ENCODE measurements around the gene CAB39. TPM values are rescaled to one million over a fixed set of nuclear protein-coding genes. Genes with fewer than 3 reads are reported as not detected.

CAB39 gene
- total and polyA plus RNA-seq, 11 donors, result 28.6 to 99.2 (median 84.2) TPM

GRCh38 chr2:230850358-230850658 is 137.7 kb downstream of the CAB39 start:
- TF ChIP-seq POLR2A (IDR thresholded peaks at IDR 0.05) (no peak), CTCF (IDR thresholded peaks at IDR 0.05) (peak in 2 of 12 donors; percentile 2 to 3)
- no peak for ATAC-seq
- Histone ChIP-seq H3K27me3 (peaks cover 0 to 46% (median 15%) of the 10 kb centered on the region in 9 donors), H3K4me1 (peaks cover 0 to 9% (median 0%) of the 10 kb centered on the region in 12 donors), H3K9me3 (peaks cover 0 to 9% (median 0%) of the 10 kb centered on the region in 12 donors), H3K36me3 (no peaks in the 10 kb centered on the region), H3K27ac (no peak overlapping the region), H3K4me3 (no peak overlapping the region)
- no peak for DNase-seq
- intact Hi-C loops (cut with DNase I), result no loop called here
- 61 to 63% (median 62%) methylated on average over 7 of the region's 7 CpGs for WGBS, 4 donors

- Histone ChIP-seq H3K4me3 (no peak overlapping the region), H3K9me3 (peaks cover 0 to 5% (median 0%) of the 10 kb centered on the region in 12 donors), H3K36me3 (no peaks in the 10 kb centered on the region), H3K27ac (no peak overlapping the region), H3K27me3 (peaks cover 0 to 55% (median 15%) of the 10 kb centered on the region in 9 donors), H3K4me1 (peaks cover 0 to 9% (median 0%) of the 10 kb centered on the region in 12 donors)
- ATAC-seq, result no peak
- TF ChIP-seq POLR2A (IDR thresholded peaks at IDR 0.05) (no peak), CTCF (IDR thresholded peaks at IDR 0.05) (no peak)
- WGBS, 4 donors, result 75 to 83% (median 80%) methylated on average over 4 of the region's 4 CpGs
- DNase-seq, result no peak
- intact Hi-C loops (cut with DNase I), result no loop called here
Measured at GRCh38 chr2:230852113-230852512, 139.5 kb downstream of the CAB39 start.

DNA sequence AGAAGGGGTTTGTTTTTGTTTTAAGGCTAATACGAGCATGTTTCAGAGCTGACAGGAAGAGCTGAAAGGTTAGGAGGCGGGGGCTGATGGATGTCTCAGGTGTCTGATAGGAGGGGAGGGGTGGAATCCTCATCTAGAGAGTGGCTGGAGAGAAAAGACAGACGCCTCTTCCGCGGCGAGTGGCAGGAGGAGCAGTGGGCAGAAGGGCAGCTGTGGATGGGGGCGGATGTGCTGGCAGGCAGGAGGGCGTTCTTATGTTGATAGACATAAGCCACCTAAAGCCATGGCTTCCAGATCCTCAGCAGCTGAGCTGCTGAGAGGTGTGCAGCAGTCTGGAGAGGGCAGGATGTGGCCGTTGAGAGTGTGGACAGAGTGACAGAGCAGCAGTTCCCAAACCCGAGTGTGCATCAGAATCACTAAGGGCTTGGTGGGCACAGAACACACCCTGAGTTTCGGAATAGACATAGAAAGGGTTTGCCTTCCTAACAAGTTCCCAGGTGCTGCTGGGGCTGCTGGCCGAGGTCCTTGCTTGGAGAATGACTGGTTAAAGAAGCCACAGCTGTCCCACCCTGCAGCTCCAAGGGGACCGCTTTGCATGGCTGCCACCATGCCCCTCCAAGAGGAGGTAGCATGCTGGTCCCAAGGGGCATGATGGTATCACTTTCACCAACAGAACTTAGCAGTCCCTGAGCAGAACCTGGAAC is 149.1 kb downstream of the CAB39 start:
- intact Hi-C loops (cut with DNase I), result no loop called here
- ATAC-seq, result no peak
- TF ChIP-seq POLR2A (IDR thresholded peaks at IDR 0.05) (no peak), CTCF (IDR thresholded peaks at IDR 0.05) (no peak)
- H3K9me3 ChIP-seq, result no peaks in the 10 kb centered on the region
- WGBS, 4 donors, result 30 to 35% (median 33%) methylated on average over 13 of the region's 13 CpGs
- H3K4me1 ChIP-seq, result peaks cover 0 to 24% (median 8%) of the 10 kb centered on the region in 12 donors
- no peaks in the 10 kb centered on the region for H3K36me3 ChIP-seq
- H3K4me3 ChIP-seq, result no peak overlapping the region
- H3K27ac ChIP-seq, result no peak overlapping the region
- H3K27me3 ChIP-seq, result peaks cover 0 to 51% (median 24%) of the 10 kb centered on the region in 9 donors
- no peak for DNase-seq

DNA sequence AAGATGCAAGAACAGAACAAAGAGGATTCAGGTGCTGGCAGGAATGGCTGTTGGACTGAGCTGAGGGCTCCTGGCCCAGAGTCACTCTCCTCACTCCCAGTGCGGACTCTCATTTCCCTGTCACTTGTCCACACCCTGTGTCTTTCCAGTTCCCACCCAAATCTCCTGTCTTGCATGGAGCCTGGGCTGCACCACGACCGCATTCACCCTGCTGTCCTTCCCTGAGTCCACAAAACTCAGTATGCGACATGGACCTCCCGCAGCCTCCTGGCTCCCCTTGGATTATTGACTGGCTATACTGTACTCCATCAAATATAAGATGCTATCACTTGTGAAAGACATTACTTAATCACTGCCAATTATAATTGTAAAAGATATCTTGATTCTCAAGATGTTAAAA is 149.7 kb downstream of the CAB39 start:
- H3K9me3 ChIP-seq, result no peaks in the 10 kb centered on the region
- no peak for ATAC-seq
- H3K4me3 ChIP-seq, result no peak overlapping the region
- H3K4me1 ChIP-seq, result peaks cover 0 to 30% (median 11%) of the 10 kb centered on the region in 12 donors
- no peak for TF ChIP-seq CTCF (IDR thresholded peaks at IDR 0.05)
- no peak for TF ChIP-seq POLR2A (IDR thresholded peaks at IDR 0.05)
- H3K36me3 ChIP-seq, result no peaks in the 10 kb centered on the region
- intact Hi-C loops (cut with DNase I), result no loop called here
- H3K27ac ChIP-seq, result no peak overlapping the region
- H3K27me3 ChIP-seq, result peaks cover 0 to 51% (median 21%) of the 10 kb centered on the region in 9 donors
- 86 to 94% (median 88%) methylated on average over 5 of the region's 5 CpGs for WGBS, 4 donors
- DNase-seq, result no peak
